ENCODE results near the gene AGMO. TPM values are rescaled to one million over a fixed set of nuclear protein-coding genes. Genes with fewer than 3 reads are reported as not detected.

Gene AGMO
- total RNA-seq, 2 donors from 2014 or later: 0.48 TPM; not detected in 1

GRCh38 chr7:15341817-15342216 lies 220.0 kb downstream of the AGMO start:
- Histone ChIP-seq H3K4me1 (no peaks in the 10 kb centered on the region), H3K27ac (no peak overlapping the region), H3K9me3 (peaks cover 0 to 5% of the 10 kb centered on the region in 2 donors), H3K4me3 (no peak overlapping the region), H3K27me3 (no peaks in the 10 kb centered on the region), H3K36me3 (no peaks in the 10 kb centered on the region)
- DNase-seq (ENCODE audit: low spot score): no peak
- TF ChIP-seq CTCF (IDR thresholded peaks at IDR 0.05): no peak

GRCh38 chr7:15336146-15336545 lies 225.7 kb downstream of the AGMO start:
- no peak for DNase-seq (ENCODE audit: low spot score)
- Histone ChIP-seq H3K36me3 (no peaks in the 10 kb centered on the region), H3K27me3 (no peaks in the 10 kb centered on the region), H3K4me1 (no peaks in the 10 kb centered on the region), H3K9me3 (peaks cover 0 to 5% of the 10 kb centered on the region in 2 donors), H3K4me3 (no peak overlapping the region), H3K27ac (no peak overlapping the region)
- no peak for TF ChIP-seq CTCF (IDR thresholded peaks at IDR 0.05)

DNA sequence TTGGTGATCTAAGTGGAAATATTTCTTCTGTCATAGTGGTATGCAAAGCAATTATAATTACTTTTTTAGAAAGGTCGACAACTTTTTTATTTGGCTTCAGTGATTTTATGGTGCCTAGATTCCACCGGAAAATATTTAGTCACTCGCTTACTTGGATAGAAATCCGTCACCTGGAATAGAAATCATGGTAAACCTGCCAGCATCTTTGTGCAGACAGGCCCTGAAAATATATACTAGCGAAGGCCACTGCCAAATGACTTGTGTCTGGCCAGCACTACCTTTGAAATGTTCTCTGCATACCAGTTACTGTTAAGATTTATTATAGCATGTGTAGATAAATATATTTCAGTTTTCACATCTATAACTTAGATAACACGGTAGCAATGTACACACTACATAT lies 226.4 kb downstream of the AGMO start:
- H3K27ac ChIP-seq: no peak overlapping the region
- no peak overlapping the region for H3K4me3 ChIP-seq
- no peak for DNase-seq (ENCODE audit: low spot score)
- no peaks in the 10 kb centered on the region for H3K27me3 ChIP-seq
- H3K36me3 ChIP-seq: no peaks in the 10 kb centered on the region
- TF ChIP-seq CTCF (IDR thresholded peaks at IDR 0.05): no peak
- H3K4me1 ChIP-seq: no peaks in the 10 kb centered on the region
- peaks cover 0 to 5% of the 10 kb centered on the region in 2 donors for H3K9me3 ChIP-seq

DNA sequence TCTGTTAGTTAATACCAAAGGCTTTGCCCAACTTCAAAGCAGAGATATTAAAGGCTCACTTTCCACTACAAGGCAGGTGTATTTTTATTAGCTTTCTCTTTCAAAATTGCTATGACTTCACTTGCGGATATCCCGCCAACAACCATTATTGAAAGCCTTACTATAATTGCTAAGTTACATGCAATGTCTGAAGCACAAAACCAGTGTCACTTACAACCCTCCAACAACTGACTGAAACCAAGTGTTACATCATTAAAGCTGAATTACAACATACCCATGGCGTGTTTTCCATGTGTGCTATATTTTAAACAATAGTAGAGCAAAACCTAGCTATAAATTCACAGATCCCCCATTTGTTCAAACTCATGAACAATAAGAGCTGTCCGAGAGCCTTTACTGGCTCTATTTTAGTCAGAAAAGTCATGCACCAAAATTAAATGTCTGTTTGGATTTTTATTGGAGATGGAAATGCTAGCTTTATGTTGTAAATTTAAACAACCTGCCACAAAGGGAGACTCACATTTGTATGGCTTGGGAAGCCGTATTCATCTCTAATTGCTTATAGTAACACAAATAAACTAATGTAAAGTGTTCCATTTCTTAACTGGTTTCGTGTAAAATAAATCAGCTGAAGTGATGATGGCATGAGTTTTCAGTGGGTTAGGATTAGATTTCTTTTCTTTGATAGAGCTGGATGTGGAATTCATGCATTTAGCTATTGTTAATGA lies 227.1 kb downstream of the AGMO start:
- Histone ChIP-seq H3K4me3 (no peak overlapping the region), H3K27me3 (no peaks in the 10 kb centered on the region), H3K27ac (no peak overlapping the region), H3K4me1 (no peaks in the 10 kb centered on the region), H3K9me3 (peaks cover 0 to 5% of the 10 kb centered on the region in 2 donors), H3K36me3 (no peaks in the 10 kb centered on the region)
- TF ChIP-seq CTCF (IDR thresholded peaks at IDR 0.05): no peak
- DNase-seq (ENCODE audit: low spot score): no peak

GRCh38 chr7:15332956-15333355 lies 228.9 kb downstream of the AGMO start:
- TF ChIP-seq CTCF (IDR thresholded peaks at IDR 0.05): no peak
- H3K4me1 ChIP-seq: no peaks in the 10 kb centered on the region
- H3K9me3 ChIP-seq: no peaks in the 10 kb centered on the region
- H3K27me3 ChIP-seq: no peaks in the 10 kb centered on the region
- H3K36me3 ChIP-seq: no peaks in the 10 kb centered on the region
- no peak overlapping the region for H3K27ac ChIP-seq
- no peak for DNase-seq (ENCODE audit: low spot score)
- H3K4me3 ChIP-seq: no peak overlapping the region

GRCh38 chr7:15330943-15331342 lies 230.9 kb downstream of the AGMO start:
- Histone ChIP-seq H3K36me3 (no peaks in the 10 kb centered on the region), H3K4me3 (no peak overlapping the region), H3K9me3 (no peaks in the 10 kb centered on the region), H3K27me3 (no peaks in the 10 kb centered on the region), H3K27ac (no peak overlapping the region), H3K4me1 (no peaks in the 10 kb centered on the region)
- no peak for DNase-seq (ENCODE audit: low spot score)
- no peak for TF ChIP-seq CTCF (IDR thresholded peaks at IDR 0.05)

All from right atrium auricular region (tissue), 2 donors.